ENCODE data around the gene EBP. TPM values are rescaled to one million over a fixed set of nuclear protein-coding genes. Genes with fewer than 3 reads are reported as not detected.
"Not testable (repeated sequence)": the region's sequence is repeated elsewhere in the genome, so short reads cannot be mapped to it uniquely, and the experiment has no call there.

EBP gene
- total RNA-seq, 1 donor from 2014 or later: 127 TPM

- DNase-seq (ENCODE audit: low spot score): not testable (repeated sequence)
Observed at GRCh38 chrX:48525853-48526252, 4.2 kb downstream of the EBP start.

GRCh38 chrX:48530736-48531135, 9.1 kb downstream of the EBP start:
- DNase-seq (ENCODE audit: low spot score): no peak

GRCh38 chrX:48531358-48531959, 9.9 kb downstream of the EBP start:
- DNase-seq (ENCODE audit: low spot score): no peak

GRCh38 chrX:48532161-48532560, 10.6 kb downstream of the EBP start:
- DNase-seq (ENCODE audit: low spot score): no peak

- no peak for DNase-seq (ENCODE audit: low spot score)
Observed at GRCh38 chrX:48533165-48533564, 11.6 kb downstream of the EBP start.

GRCh38 chrX:48538641-48539344, 17.2 kb downstream of the EBP start:
- DNase-seq (ENCODE audit: low spot score): no peak

- peak; percentile 97 for DNase-seq (ENCODE audit: low spot score)
Observed at GRCh38 chrX:48539345-48540027, 17.9 kb downstream of the EBP start, which contains the start of gene TBC1D25. Gene TBC1D25, plus strand, starts transcription at chrX:48539714. Its CDS starts 84 bp downstream, at chrX:48539798.

GRCh38 chrX:48540028-48540375, 18.4 kb downstream of the EBP start:
- DNase-seq (ENCODE audit: low spot score): peak; percentile 18

- DNase-seq (ENCODE audit: low spot score): no peak
Observed at GRCh38 chrX:48540480-48540879, 18.9 kb downstream of the EBP start.

GRCh38 chrX:48541140-48541814, 19.7 kb downstream of the EBP start:
- no peak for DNase-seq (ENCODE audit: low spot score)

GRCh38 chrX:48548871-48549270, 27.3 kb downstream of the EBP start:
- DNase-seq (ENCODE audit: low spot score): no peak

- not testable (repeated sequence) for DNase-seq (ENCODE audit: low spot score)
Observed at GRCh38 chrX:48555731-48556325, 34.2 kb downstream of the EBP start.

- no peak for DNase-seq (ENCODE audit: low spot score)
Observed at GRCh38 chrX:48558271-48558670, 36.7 kb downstream of the EBP start.

GRCh38 chrX:48559636-48560035, 38.0 kb downstream of the EBP start:
- DNase-seq (ENCODE audit: low spot score): no peak

GRCh38 chrX:48560056-48560455, 38.4 kb downstream of the EBP start:
- no peak for DNase-seq (ENCODE audit: low spot score)

GRCh38 chrX:48560681-48561080, 39.1 kb downstream of the EBP start:
- DNase-seq (ENCODE audit: low spot score): no peak

GRCh38 chrX:48569958-48570357, 48.4 kb downstream of the EBP start:
- DNase-seq (ENCODE audit: low spot score): no peak

GRCh38 chrX:48573690-48574269, 52.2 kb downstream of the EBP start:
- peak; percentile 21 for DNase-seq (ENCODE audit: low spot score)

- DNase-seq (ENCODE audit: low spot score): peak; percentile 93
Observed at GRCh38 chrX:48574270-48575266, 53.0 kb downstream of the EBP start, which contains the start of gene RBM3. Gene RBM3, plus strand, starts transcription at chrX:48574484. Its CDS starts 697 bp downstream, at chrX:48575181.

- no peak for DNase-seq (ENCODE audit: low spot score)
Observed at GRCh38 chrX:48575642-48576041, 54.0 kb downstream of the EBP start.

Measured in mucosa of gallbladder (tissue), 1 donor.